ENCODE measurements around the gene GPC5. TPM values are rescaled to one million over a fixed set of nuclear protein-coding genes. Genes with fewer than 3 reads are reported as not detected.

The GPC5 gene
- total RNA-seq, 1 donor from 2014 or later: 0.07 TPM

GRCh38 chr13:91904597-91904996, 506.2 kb downstream of the GPC5 start:
- Mint-ChIP-seq H3K27me3 (ENCODE audit: insufficient read depth, low read depth) (no peaks in the 10 kb centered on the region), H3K4me1 (peaks cover 4% of the 10 kb centered on the region), H3K36me3 (no peaks in the 10 kb centered on the region), H3K4me3 (no peak overlapping the region), H3K9me3 (no peaks in the 10 kb centered on the region), H3K27ac (no peak overlapping the region)
- H3K27me3 ChIP-seq: no peaks in the 10 kb centered on the region
- H2AFZ ChIP-seq (replicated peaks): no peak overlapping the region
- H3K9me3 ChIP-seq (ENCODE audit: low read depth): no peaks in the 10 kb centered on the region
- no peak overlapping the region for H3K4me3 ChIP-seq
- H3K9ac ChIP-seq: no peak overlapping the region
- H3K79me2 ChIP-seq (ENCODE audit: low read depth): no peaks in the 10 kb centered on the region
- no peaks in the 10 kb centered on the region for H3K36me3 ChIP-seq
- TF ChIP-seq EZH2 (IDR thresholded peaks at IDR 0.05) (no peak), EZH2phosphoT487 (IDR thresholded peaks at IDR 0.05) (no peak), CTCF (IDR thresholded peaks at IDR 0.05) (no peak)
- H3K4me2 ChIP-seq: no peak overlapping the region
- no peaks in the 10 kb centered on the region for H3K4me1 ChIP-seq
- H3F3A ChIP-seq (ENCODE audit: low read depth): no peaks in the 10 kb centered on the region
- no peak overlapping the region for H3K27ac ChIP-seq
- no peak for DNase-seq (ENCODE audit: low spot score)
- no peaks in the 10 kb centered on the region for H4K20me1 ChIP-seq (ENCODE audit: low read depth)

- Histone ChIP-seq H3K9me3 (ENCODE audit: low read depth) (no peaks in the 10 kb centered on the region), H4K20me1 (ENCODE audit: low read depth) (no peaks in the 10 kb centered on the region), H3K4me2 (no peak overlapping the region), H3K27ac (no peak overlapping the region), H3K36me3 (no peaks in the 10 kb centered on the region), H3K4me1 (no peaks in the 10 kb centered on the region), H3K79me2 (ENCODE audit: low read depth) (no peaks in the 10 kb centered on the region), H3K4me3 (no peak overlapping the region), H2AFZ (replicated peaks) (no peak overlapping the region), H3K27me3 (no peaks in the 10 kb centered on the region), H3F3A (ENCODE audit: low read depth) (no peaks in the 10 kb centered on the region), H3K9ac (no peak overlapping the region)
- H3K36me3 Mint-ChIP-seq: no peaks in the 10 kb centered on the region
- peaks cover 4% of the 10 kb centered on the region for H3K4me1 Mint-ChIP-seq
- H3K27ac Mint-ChIP-seq: no peak overlapping the region
- no peaks in the 10 kb centered on the region for H3K9me3 Mint-ChIP-seq
- no peak overlapping the region for H3K4me3 Mint-ChIP-seq
- peaks cover 2% of the 10 kb centered on the region for H3K27me3 Mint-ChIP-seq (ENCODE audit: insufficient read depth, low read depth)
- DNase-seq (ENCODE audit: low spot score): no peak
- no peak for TF ChIP-seq EZH2 (IDR thresholded peaks at IDR 0.05)
- TF ChIP-seq CTCF (IDR thresholded peaks at IDR 0.05): no peak
- TF ChIP-seq EZH2phosphoT487 (IDR thresholded peaks at IDR 0.05): no peak
These were observed 509.0 kb downstream of the GPC5 start for GRCh38 chr13:91907398-91907797.

- no peak overlapping the region for H3K4me3 ChIP-seq
- H3K9me3 ChIP-seq (ENCODE audit: low read depth): no peaks in the 10 kb centered on the region
- no peak for TF ChIP-seq EZH2phosphoT487 (IDR thresholded peaks at IDR 0.05)
- no peak for TF ChIP-seq CTCF (IDR thresholded peaks at IDR 0.05)
- no peak for TF ChIP-seq EZH2 (IDR thresholded peaks at IDR 0.05)
- Mint-ChIP-seq H3K36me3 (no peaks in the 10 kb centered on the region), H3K27me3 (ENCODE audit: insufficient read depth, low read depth) (peaks cover 2% of the 10 kb centered on the region), H3K9me3 (no peaks in the 10 kb centered on the region), H3K4me1 (peaks cover 1% of the 10 kb centered on the region), H3K27ac (no peak overlapping the region), H3K4me3 (no peak overlapping the region)
- no peaks in the 10 kb centered on the region for H3K36me3 ChIP-seq
- H3K4me2 ChIP-seq: no peak overlapping the region
- H3K9ac ChIP-seq: no peak overlapping the region
- H2AFZ ChIP-seq (replicated peaks): no peak overlapping the region
- no peaks in the 10 kb centered on the region for H3K79me2 ChIP-seq (ENCODE audit: low read depth)
- H3F3A ChIP-seq (ENCODE audit: low read depth): no peaks in the 10 kb centered on the region
- no peaks in the 10 kb centered on the region for H3K27me3 ChIP-seq
- H4K20me1 ChIP-seq (ENCODE audit: low read depth): no peaks in the 10 kb centered on the region
- H3K27ac ChIP-seq: no peak overlapping the region
- no peak for DNase-seq (ENCODE audit: low spot score)
- H3K4me1 ChIP-seq: no peaks in the 10 kb centered on the region
These were observed 511.2 kb downstream of the GPC5 start for GRCh38 chr13:91909617-91910016.
